ENCODE results near the gene RAP1GAP2.

The RAP1GAP2 gene

DNA sequence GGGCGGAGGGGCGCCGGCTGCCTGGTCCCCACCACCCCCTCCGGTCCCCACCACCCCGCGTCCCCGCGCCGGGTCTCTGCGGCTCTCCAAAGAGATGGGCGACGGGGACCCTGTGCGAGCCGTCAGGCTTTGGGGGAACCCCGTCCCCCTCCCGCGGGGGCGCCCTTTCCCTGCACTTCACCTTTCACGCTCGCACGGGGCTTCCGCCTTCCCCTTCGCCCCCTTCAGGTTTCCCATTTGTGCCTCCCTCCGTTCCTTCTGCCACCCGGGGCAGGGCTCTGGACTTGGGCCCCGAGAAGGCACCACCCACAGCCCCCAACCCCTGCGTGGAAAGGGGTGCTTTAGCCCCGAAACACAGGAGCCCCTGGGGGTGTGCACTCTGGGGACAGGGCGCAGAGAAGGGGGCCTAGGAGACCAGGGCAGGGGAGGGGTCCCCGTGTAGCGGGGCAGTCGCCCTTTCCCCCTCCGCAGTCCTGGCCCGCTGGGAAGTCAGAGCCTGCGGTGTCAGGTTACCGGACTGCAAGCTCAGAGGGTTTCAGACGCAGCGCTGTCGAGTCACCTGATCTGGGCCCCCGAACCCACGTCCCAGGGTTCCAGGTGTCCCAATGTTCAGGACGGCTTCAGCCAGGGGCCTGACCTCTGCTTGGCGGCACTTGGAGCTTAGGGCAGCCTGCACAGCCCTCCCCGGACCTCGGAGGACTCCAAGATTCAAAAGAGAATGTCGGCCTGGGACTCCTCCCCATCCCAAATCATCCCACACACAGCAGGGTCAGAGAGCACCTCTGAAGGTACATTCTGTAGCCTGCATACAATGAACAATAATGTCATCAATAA lies 40.1 kb upstream of the RAP1GAP2 start:
- peaks cover 3% of the 10 kb centered on the region for H3K4me1 ChIP-seq (ENCODE audit: control insufficient read depth, insufficient read depth, low read length)
- peak overlapping the region; percentile 5; the same call in 1 of the 2 replicates for H3K4me3 ChIP-seq (ENCODE audit: low read depth, low read length)
- ChIA-PET POLR2A (interaction anchor here (1.2 kb wide), 1 partner anchor 18 kb away, joined by 6 read pairs; no protein-coding TSS in a partner anchor), CTCF (interaction anchor here (1.0 to 1.1 kb wide), 2 partner anchors 21 to 257 kb away, joined by 3 to 4 read pairs; no protein-coding TSS in a partner anchor)
- H3K27ac ChIP-seq (ENCODE audit: extremely low read depth, low read depth, low read length), result no peak overlapping the region
- no peaks in the 10 kb centered on the region for H3K9me3 ChIP-seq (ENCODE audit: control insufficient read depth, insufficient read depth, low read depth, low read length)
- H3K36me3 ChIP-seq (ENCODE audit: control insufficient read depth in 2 of 2, insufficient read depth in 1 of 2, low read length in 2 of 2), result no peaks in the 10 kb centered on the region
- TF ChIP-seq, protein P1, sequence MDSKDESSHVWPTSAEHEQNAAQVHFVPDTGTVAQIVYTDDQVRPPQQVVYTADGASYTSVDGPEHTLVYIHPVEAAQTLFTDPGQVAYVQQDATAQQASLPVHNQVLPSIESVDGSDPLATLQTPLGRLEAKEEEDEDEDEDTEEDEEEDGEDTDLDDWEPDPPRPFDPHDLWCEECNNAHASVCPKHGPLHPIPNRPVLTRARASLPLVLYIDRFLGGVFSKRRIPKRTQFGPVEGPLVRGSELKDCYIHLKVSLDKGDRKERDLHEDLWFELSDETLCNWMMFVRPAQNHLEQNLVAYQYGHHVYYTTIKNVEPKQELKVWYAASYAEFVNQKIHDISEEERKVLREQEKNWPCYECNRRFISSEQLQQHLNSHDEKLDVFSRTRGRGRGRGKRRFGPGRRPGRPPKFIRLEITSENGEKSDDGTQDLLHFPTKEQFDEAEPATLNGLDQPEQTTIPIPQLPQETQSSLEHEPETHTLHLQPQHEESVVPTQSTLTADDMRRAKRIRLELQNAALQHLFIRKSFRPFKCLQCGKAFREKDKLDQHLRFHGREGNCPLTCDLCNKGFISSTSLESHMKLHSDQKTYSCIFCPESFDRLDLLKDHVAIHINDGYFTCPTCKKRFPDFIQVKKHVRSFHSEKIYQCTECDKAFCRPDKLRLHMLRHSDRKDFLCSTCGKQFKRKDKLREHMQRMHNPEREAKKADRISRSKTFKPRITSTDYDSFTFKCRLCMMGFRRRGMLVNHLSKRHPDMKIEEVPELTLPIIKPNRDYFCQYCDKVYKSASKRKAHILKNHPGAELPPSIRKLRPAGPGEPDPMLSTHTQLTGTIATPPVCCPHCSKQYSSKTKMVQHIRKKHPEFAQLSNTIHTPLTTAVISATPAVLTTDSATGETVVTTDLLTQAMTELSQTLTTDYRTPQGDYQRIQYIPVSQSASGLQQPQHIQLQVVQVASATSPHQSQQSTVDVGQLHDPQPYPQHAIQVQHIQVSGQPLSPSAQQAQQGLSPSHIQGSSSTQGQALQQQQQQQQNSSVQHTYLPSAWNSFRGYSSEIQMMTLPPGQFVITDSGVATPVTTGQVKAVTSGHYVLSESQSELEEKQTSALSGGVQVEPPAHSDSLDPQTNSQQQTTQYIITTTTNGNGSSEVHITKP (tag by site-specific recombination; IDR thresholded peaks at IDR 0.05), result peak; percentile 60
- TF ChIP-seq, protein P2, sequence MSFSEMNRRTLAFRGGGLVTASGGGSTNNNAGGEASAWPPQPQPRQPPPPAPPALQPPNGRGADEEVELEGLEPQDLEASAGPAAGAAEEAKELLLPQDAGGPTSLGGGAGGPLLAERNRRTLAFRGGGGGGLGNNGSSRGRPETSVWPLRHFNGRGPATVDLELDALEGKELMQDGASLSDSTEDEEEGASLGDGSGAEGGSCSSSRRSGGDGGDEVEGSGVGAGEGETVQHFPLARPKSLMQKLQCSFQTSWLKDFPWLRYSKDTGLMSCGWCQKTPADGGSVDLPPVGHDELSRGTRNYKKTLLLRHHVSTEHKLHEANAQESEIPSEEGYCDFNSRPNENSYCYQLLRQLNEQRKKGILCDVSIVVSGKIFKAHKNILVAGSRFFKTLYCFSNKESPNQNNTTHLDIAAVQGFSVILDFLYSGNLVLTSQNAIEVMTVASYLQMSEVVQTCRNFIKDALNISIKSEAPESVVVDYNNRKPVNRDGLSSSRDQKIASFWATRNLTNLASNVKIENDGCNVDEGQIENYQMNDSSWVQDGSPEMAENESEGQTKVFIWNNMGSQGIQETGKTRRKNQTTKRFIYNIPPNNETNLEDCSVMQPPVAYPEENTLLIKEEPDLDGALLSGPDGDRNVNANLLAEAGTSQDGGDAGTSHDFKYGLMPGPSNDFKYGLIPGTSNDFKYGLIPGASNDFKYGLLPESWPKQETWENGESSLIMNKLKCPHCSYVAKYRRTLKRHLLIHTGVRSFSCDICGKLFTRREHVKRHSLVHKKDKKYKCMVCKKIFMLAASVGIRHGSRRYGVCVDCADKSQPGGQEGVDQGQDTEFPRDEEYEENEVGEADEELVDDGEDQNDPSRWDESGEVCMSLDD (tag by site-specific recombination; IDR thresholded peaks at IDR 0.05), result peak; percentile 95
- TF ChIP-seq, protein P3, sequence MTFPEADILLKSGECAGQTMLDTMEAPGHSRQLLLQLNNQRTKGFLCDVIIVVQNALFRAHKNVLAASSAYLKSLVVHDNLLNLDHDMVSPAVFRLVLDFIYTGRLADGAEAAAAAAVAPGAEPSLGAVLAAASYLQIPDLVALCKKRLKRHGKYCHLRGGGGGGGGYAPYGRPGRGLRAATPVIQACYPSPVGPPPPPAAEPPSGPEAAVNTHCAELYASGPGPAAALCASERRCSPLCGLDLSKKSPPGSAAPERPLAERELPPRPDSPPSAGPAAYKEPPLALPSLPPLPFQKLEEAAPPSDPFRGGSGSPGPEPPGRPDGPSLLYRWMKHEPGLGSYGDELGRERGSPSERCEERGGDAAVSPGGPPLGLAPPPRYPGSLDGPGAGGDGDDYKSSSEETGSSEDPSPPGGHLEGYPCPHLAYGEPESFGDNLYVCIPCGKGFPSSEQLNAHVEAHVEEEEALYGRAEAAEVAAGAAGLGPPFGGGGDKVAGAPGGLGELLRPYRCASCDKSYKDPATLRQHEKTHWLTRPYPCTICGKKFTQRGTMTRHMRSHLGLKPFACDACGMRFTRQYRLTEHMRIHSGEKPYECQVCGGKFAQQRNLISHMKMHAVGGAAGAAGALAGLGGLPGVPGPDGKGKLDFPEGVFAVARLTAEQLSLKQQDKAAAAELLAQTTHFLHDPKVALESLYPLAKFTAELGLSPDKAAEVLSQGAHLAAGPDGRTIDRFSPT (tag by site-specific recombination; IDR thresholded peaks at IDR 0.05), result peak; percentile 85
- TF ChIP-seq SP3 (tag by site-specific recombination; IDR thresholded peaks at IDR 0.05) (0 out of 2 replicates have a peak, but pooled peaks have one; percentile 20), ZXDB (tag by site-specific recombination; IDR thresholded peaks at IDR 0.05) (no peak), GLIS2 (tag by site-specific recombination; IDR thresholded peaks at IDR 0.05) (peak; percentile 94), REPIN1 (tag by site-specific recombination; IDR thresholded peaks at IDR 0.05; ENCODE audit: low read depth) (no peak), ZNF792 (tag by site-specific recombination; IDR thresholded peaks at IDR 0.05) (no peak), ZNF2 (tag by site-specific recombination; IDR thresholded peaks at IDR 0.05) (peak; percentile 55; the same call in 1 of the 2 replicates), ZNF561 (tag by site-specific recombination; IDR thresholded peaks at IDR 0.05; ENCODE audit: borderline replicate concordance) (0 out of 2 replicates have a peak, but pooled peaks have one; percentile 29), ZBTB7A (tag by site-specific recombination; IDR thresholded peaks at IDR 0.05; ENCODE audit: low read depth) (0 out of 2 replicates have a peak, but pooled peaks have one; percentile 41), GLIS1 (tag by site-specific recombination; IDR thresholded peaks at IDR 0.05) (peak; percentile 34; the same call in 1 of the 2 replicates), ZNF76 (tag by site-specific recombination; IDR thresholded peaks at IDR 0.05; ENCODE audit: borderline replicate concordance, low read depth) (peak; percentile 69; the same call in 1 of the 2 replicates), ZNF146 (tag by site-specific recombination; IDR thresholded peaks at IDR 0.05) (no peak), KLF8 (tag by site-specific recombination; IDR thresholded peaks at IDR 0.05) (peak; percentile 76; the same call in 1 of the 2 replicates), ZNF341 (tag by site-specific recombination; IDR thresholded peaks at IDR 0.05; ENCODE audit: low read depth) (peak; percentile 92), HOXC10 (CRISPR knock-in tag; IDR thresholded peaks at IDR 0.05) (no peak), ZBTB20 (tag by site-specific recombination; IDR thresholded peaks at IDR 0.05) (peak; percentile 95), ZNF169 (tag by site-specific recombination; IDR thresholded peaks at IDR 0.05) (no peak), ZNF366 (tag by site-specific recombination; conservative IDR thresholded peaks at IDR 0.05) (0 out of 2 replicates have a peak, but pooled peaks have one; percentile 31), KLF1 (tag by site-specific recombination; IDR thresholded peaks at IDR 0.05) (peak; percentile 56), MEIS1 (CRISPR knock-in tag; IDR thresholded peaks at IDR 0.05; ENCODE audit: borderline replicate concordance) (no peak), ZNF585B (tag by site-specific recombination; IDR thresholded peaks at IDR 0.05) (no peak)
- TF ChIP-seq, protein P4, sequence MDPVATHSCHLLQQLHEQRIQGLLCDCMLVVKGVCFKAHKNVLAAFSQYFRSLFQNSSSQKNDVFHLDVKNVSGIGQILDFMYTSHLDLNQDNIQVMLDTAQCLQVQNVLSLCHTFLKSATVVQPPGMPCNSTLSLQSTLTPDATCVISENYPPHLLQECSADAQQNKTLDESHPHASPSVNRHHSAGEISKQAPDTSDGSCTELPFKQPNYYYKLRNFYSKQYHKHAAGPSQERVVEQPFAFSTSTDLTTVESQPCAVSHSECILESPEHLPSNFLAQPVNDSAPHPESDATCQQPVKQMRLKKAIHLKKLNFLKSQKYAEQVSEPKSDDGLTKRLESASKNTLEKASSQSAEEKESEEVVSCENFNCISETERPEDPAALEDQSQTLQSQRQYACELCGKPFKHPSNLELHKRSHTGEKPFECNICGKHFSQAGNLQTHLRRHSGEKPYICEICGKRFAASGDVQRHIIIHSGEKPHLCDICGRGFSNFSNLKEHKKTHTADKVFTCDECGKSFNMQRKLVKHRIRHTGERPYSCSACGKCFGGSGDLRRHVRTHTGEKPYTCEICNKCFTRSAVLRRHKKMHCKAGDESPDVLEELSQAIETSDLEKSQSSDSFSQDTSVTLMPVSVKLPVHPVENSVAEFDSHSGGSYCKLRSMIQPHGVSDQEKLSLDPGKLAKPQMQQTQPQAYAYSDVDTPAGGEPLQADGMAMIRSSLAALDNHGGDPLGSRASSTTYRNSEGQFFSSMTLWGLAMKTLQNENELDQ (tag by site-specific recombination; IDR thresholded peaks at IDR 0.05; ENCODE audit: low read depth), result no peak
- TF ChIP-seq, protein P5, sequence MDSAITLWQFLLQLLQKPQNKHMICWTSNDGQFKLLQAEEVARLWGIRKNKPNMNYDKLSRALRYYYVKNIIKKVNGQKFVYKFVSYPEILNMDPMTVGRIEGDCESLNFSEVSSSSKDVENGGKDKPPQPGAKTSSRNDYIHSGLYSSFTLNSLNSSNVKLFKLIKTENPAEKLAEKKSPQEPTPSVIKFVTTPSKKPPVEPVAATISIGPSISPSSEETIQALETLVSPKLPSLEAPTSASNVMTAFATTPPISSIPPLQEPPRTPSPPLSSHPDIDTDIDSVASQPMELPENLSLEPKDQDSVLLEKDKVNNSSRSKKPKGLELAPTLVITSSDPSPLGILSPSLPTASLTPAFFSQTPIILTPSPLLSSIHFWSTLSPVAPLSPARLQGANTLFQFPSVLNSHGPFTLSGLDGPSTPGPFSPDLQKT (IDR thresholded peaks at IDR 0.05; ENCODE audit: borderline replicate concordance, low read depth, low read length), result no peak
